Caco-2 (cell line): Measurements from ENCODE around the gene ARHGAP9. TPM values are rescaled to one million over a fixed set of nuclear protein-coding genes. Genes with fewer than 3 reads are reported as not detected.
A peak's percentile ranks its signal among the peaks of the same experiment; 100 is the strongest.

Experiments used
- BruUV-seq: library from RNA; stranded (reverse); fragments of 400-500 nt; replicated peaks from 2 replicates; lab custom pipeline; 2021; lab: Mats Ljungman, UMichigan
- CTCF ChIA-PET: fragments of 300-600 bp; sonication (Branson Sonifier 250); formaldehyde crosslinking; loops from one replicate; lab custom pipeline; 2022; ENCODE audit warnings: antibody characterized with exemption; lab: Charles Lee
- POLR2A ChIA-PET: fragments of 300-600 bp; sonication (Branson Sonifier 250); formaldehyde crosslinking; loops from one replicate; lab custom pipeline; 2022; ENCODE audit warnings: antibody characterized with exemption; lab: Charles Lee
- DNase-seq, 2 experiments: peaks; one replicate each; pipeline versions ENCODE4 v3.0.0 to v3.0.0-alpha.2; 2020 to 2022
- H3K27me3 ChIP-seq: replicated peaks from 2 replicates; pipeline ENCODE4 v1.6.0; 2011; ENCODE audit warnings: low read length; ENCODE audit not compliant: control insufficient read depth, insufficient read depth
- H3K36me3 ChIP-seq: 2 replicates; pipeline ENCODE4 v1.5.1; 2011; ENCODE audit warnings: low read length; ENCODE audit not compliant: control insufficient read depth, insufficient read depth
- H3K4me1 ChIP-seq: fragments of 250-450 bp; sonication (Bioruptor Pico); 2 replicates; pipeline ENCODE4 v1.5.1; 2020; ENCODE audit warnings: mild to moderate bottlenecking
- H3K4me3 ChIP-seq: 2 replicates; pipeline ENCODE4 v1.5.1; 2011; ENCODE audit warnings: low read depth, mild to moderate bottlenecking, control low read depth, low read length
- H3K9me3 ChIP-seq: fragments of 250-450 bp; sonication (Bioruptor Pico); 2 replicates; pipeline ENCODE4 v1.5.1; 2020; ENCODE audit warnings: mild to moderate bottlenecking, moderate library complexity
- H3K27ac Mint-ChIP-seq: one replicate; pipeline ENCODE4 v1.8.0; 2022; ENCODE audit warnings: mixed read lengths; ENCODE audit not compliant: unreplicated experiment
- H3K27me3 Mint-ChIP-seq: one replicate; pipeline ENCODE4 v1.8.0; 2022; ENCODE audit warnings: mixed read lengths; ENCODE audit not compliant: insufficient read depth, unreplicated experiment
- H3K36me3 Mint-ChIP-seq: one replicate; pipeline ENCODE4 v1.8.0; 2022; ENCODE audit warnings: mild to moderate bottlenecking, mixed read lengths; ENCODE audit not compliant: insufficient read depth, unreplicated experiment
- H3K4me1 Mint-ChIP-seq: one replicate; pipeline ENCODE4 v1.8.0; 2022; ENCODE audit warnings: low read depth, mixed read lengths; ENCODE audit not compliant: unreplicated experiment
- H3K4me3 Mint-ChIP-seq: one replicate; pipeline ENCODE4 v1.8.0; 2022; ENCODE audit warnings: mild to moderate bottlenecking, moderate library complexity, mixed read lengths; ENCODE audit not compliant: unreplicated experiment
- H3K9me3 Mint-ChIP-seq: one replicate; pipeline ENCODE4 v1.8.0; 2022; ENCODE audit warnings: mixed read lengths; ENCODE audit not compliant: unreplicated experiment
- intact Hi-C: fragments of 100-400 bp; cut with micrococcal nuclease; formaldehyde crosslinking; loops from one replicate; pipeline ENCODE4 v1.10.0; 2022; ENCODE audit not compliant: unreplicated experiment
- total RNA-seq: library from RNA; stranded (reverse); gene quantifications from 2 replicates; pipeline ENCODE4 v1.2.3, GENCODE V29; 2022
- TF ChIP-seq, protein P1 (sequence below), 2 experiments: fragments of 200-600 bp in 1 of 2; IDR thresholded peaks; 1 replicate in 1 of 2; 2 replicates in 1 of 2; pipeline versions ENCODE4 v1.5.1 to v1.8.0; 2011 to 2022; ENCODE audit warnings: antibody characterized with exemption in 1 of 2, control low read depth in 1 of 2, inconsistent platforms in 1 of 2, low read depth in 1 of 2, low read length in 1 of 2, mild to moderate bottlenecking in 1 of 2, moderate library complexity in 1 of 2; ENCODE audit not compliant: insufficient read depth in 1 of 2, severe bottlenecking in 1 of 2, unreplicated experiment in 1 of 2

The ARHGAP9 gene
- total RNA-seq, 1 experiment from 2014 or later: 0.75 TPM

DNA sequence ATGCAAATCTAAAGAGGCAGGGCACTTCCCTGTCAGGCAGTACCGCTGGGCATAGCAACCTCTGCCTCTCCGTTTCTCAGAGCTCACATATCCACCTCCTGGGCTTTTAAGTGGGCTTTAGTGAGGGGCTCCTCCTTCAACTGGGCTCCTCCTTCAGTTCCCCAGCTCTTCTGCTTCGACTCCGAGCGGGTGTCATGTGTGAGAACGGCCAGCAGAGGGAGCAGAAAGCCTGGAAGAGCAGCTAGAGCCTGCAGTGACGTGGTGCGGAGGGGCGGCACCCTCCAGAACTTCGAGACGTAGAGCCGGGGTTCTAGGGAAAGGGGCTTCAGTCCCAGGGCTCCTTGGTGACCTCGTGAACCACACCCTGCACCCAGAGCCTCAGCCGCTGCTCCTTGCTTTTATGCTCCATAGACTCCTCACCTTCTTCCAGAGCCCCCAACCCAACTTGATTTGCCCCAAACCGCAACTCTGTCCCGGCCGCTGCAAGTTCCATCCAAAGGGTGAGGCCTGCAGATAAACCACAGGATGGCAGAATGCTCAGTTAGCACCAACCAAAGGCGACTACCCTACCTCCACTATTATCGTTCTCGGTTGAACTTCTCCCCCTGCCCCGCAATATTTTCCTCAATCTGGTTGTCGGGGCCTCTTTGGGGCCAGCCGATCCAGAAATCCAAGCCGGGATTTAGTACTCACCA is 20.5 kb downstream of the ARHGAP9 start:
- H3K27me3 ChIP-seq: no peaks in the 10 kb centered on the region
- H3K4me1 Mint-ChIP-seq: peaks cover 31% of the 10 kb centered on the region
- TF ChIP-seq, protein P1, sequence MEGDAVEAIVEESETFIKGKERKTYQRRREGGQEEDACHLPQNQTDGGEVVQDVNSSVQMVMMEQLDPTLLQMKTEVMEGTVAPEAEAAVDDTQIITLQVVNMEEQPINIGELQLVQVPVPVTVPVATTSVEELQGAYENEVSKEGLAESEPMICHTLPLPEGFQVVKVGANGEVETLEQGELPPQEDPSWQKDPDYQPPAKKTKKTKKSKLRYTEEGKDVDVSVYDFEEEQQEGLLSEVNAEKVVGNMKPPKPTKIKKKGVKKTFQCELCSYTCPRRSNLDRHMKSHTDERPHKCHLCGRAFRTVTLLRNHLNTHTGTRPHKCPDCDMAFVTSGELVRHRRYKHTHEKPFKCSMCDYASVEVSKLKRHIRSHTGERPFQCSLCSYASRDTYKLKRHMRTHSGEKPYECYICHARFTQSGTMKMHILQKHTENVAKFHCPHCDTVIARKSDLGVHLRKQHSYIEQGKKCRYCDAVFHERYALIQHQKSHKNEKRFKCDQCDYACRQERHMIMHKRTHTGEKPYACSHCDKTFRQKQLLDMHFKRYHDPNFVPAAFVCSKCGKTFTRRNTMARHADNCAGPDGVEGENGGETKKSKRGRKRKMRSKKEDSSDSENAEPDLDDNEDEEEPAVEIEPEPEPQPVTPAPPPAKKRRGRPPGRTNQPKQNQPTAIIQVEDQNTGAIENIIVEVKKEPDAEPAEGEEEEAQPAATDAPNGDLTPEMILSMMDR (IDR thresholded peaks at IDR 0.05; ENCODE audit: insufficient read depth in 1 of 2, low read depth in 1 of 2, low read length in 1 of 2, severe bottlenecking in 1 of 2, unreplicated experiment in 1 of 2): peak; percentile 73 to 91
- H3K36me3 Mint-ChIP-seq: peaks cover 7% of the 10 kb centered on the region
- no peaks in the 10 kb centered on the region for H3K9me3 Mint-ChIP-seq
- H3K27me3 Mint-ChIP-seq: peaks cover 3% of the 10 kb centered on the region
- CTCF ChIA-PET: interaction anchor here (0.7 to 1.9 kb wide), 13 partner anchors 11 to 278 kb away, joined by 3 to 14 read pairs (median 3); partner anchors contain the start of genes ARHGAP9 and DDIT3
- H3K9me3 ChIP-seq: no peaks in the 10 kb centered on the region
- H3K4me3 ChIP-seq: peak overlapping the region; percentile 48
- no TSS peak for BruUV-seq
- peaks cover 26% of the 10 kb centered on the region for H3K4me1 ChIP-seq
- peak overlapping the region; percentile 81 for H3K4me3 Mint-ChIP-seq
- POLR2A ChIA-PET: interaction anchor here (0.5 to 1.2 kb wide), 3 partner anchors 140 to 733 kb away, joined by 3 to 4 read pairs (median 4); partner anchors contain the start of gene SHMT2
- peak; percentile 94 for DNase-seq
- intact Hi-C loops: loop anchor here (5.0 kb wide), 1 partner anchor 278 kb away; the partner anchor contains the start of gene AGAP2
- peak overlapping the region; percentile 79 for H3K27ac Mint-ChIP-seq
- H3K36me3 ChIP-seq: no peaks in the 10 kb centered on the region

DNA sequence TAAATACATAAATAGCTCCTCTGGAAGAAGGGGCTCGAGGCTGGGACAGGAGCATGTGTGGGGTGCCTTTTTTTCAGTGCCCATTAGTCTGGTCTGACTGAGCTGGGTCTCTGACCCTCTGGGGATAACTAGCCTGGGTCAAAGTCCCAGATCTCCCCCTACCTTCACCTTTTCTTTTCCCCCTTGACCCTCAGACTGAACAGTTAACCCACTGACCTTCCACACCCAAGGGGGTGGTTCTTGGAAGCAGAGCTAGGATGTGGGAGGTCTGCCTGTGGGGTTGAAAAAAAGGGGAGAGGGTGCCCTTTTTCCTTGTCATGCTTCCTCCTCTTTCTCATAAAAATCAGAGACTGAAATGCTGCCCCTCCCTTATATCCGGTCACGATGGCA is 21.0 kb downstream of the ARHGAP9 start:
- H3K27me3 Mint-ChIP-seq: peaks cover 3% of the 10 kb centered on the region
- peaks cover 7% of the 10 kb centered on the region for H3K36me3 Mint-ChIP-seq
- H3K4me3 Mint-ChIP-seq: peak overlapping the region; percentile 81
- CTCF ChIA-PET: interaction anchor here (0.7 to 1.9 kb wide), 13 partner anchors 12 to 278 kb away, joined by 3 to 14 read pairs (median 3); partner anchors contain the start of genes ARHGAP9 and DDIT3
- POLR2A ChIA-PET: interaction anchor here (0.6 to 1.2 kb wide), 2 partner anchors 229 to 732 kb away, joined by 3 to 4 read pairs; partner anchors contain the start of gene SHMT2
- Histone ChIP-seq H3K27me3 (no peaks in the 10 kb centered on the region), H3K36me3 (no peaks in the 10 kb centered on the region), H3K4me1 (peaks cover 28% of the 10 kb centered on the region), H3K4me3 (peak overlapping the region; percentile 48), H3K9me3 (no peaks in the 10 kb centered on the region)
- TF ChIP-seq, protein P1 (IDR thresholded peaks at IDR 0.05; ENCODE audit: insufficient read depth in 1 of 2, low read depth in 1 of 2, low read length in 1 of 2, severe bottlenecking in 1 of 2, unreplicated experiment in 1 of 2): no peak
- DNase-seq: no peak
- peaks cover 31% of the 10 kb centered on the region for H3K4me1 Mint-ChIP-seq
- BruUV-seq: TSS peak; percentile 87
- peak overlapping the region; percentile 79 for H3K27ac Mint-ChIP-seq
- intact Hi-C loops: loop anchor here (5.0 kb wide), 1 partner anchor 279 kb away; the partner anchor contains the start of gene AGAP2
- H3K9me3 Mint-ChIP-seq: no peaks in the 10 kb centered on the region

DNA sequence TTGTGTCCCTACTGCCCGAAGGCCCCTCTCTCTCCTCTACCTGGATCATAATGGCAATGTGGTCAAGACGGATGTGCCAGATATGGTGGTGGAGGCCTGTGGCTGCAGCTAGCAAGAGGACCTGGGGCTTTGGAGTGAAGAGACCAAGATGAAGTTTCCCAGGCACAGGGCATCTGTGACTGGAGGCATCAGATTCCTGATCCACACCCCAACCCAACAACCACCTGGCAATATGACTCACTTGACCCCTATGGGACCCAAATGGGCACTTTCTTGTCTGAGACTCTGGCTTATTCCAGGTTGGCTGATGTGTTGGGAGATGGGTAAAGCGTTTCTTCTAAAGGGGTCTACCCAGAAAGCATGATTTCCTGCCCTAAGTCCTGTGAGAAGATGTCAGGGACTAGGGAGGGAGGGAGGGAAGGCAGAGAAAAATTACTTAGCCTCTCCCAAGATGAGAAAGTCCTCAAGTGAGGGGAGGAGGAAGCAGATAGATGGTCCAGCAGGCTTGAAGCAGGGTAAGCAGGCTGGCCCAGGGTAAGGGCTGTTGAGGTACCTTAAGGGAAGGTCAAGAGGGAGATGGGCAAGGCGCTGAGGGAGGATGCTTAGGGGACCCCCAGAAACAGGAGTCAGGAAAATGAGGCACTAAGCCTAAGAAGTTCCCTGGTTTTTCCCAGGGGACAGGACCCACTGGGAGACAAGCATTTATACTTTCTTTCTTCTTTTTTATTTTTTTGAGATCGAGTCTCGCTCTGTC is 22.8 kb downstream of the ARHGAP9 start:
- no peaks in the 10 kb centered on the region for H3K9me3 ChIP-seq
- peaks cover 3% of the 10 kb centered on the region for H3K27me3 Mint-ChIP-seq
- peaks cover 35% of the 10 kb centered on the region for H3K4me1 Mint-ChIP-seq
- peaks cover 7% of the 10 kb centered on the region for H3K36me3 Mint-ChIP-seq
- TF ChIP-seq, protein P1 (IDR thresholded peaks at IDR 0.05; ENCODE audit: insufficient read depth in 1 of 2, low read depth in 1 of 2, low read length in 1 of 2, severe bottlenecking in 1 of 2, unreplicated experiment in 1 of 2): no peak
- BruUV-seq: no TSS peak
- no peak for DNase-seq
- no peaks in the 10 kb centered on the region for H3K36me3 ChIP-seq
- ChIA-PET CTCF (no interaction called here), POLR2A (no interaction called here)
- no peaks in the 10 kb centered on the region for H3K9me3 Mint-ChIP-seq
- peak overlapping the region; percentile 76 for H3K27ac Mint-ChIP-seq
- no peaks in the 10 kb centered on the region for H3K27me3 ChIP-seq
- intact Hi-C loops: loop anchor here (5.0 kb wide), 1 partner anchor 280 kb away; the partner anchor contains the start of gene AGAP2
- peaks cover 35% of the 10 kb centered on the region for H3K4me1 ChIP-seq
- no peak overlapping the region for H3K4me3 ChIP-seq
- no peak overlapping the region for H3K4me3 Mint-ChIP-seq
